Testis (tissue), 3 donors: ENCODE measurements around the gene CDH12. TPM values are rescaled to one million over a fixed set of nuclear protein-coding genes. Genes with fewer than 3 reads are reported as not detected.

Experiments used
- DNase-seq: peaks from one replicate; pipeline ENCODE4 v3.0.0-alpha.2; 2019
- H3K27ac ChIP-seq, 2 donors: fragments of 200-600 bp; sonication (generic); one replicate each; pipeline ENCODE4 v1.5.1; 2019
- H3K27me3 ChIP-seq: fragments of 200-600 bp; sonication (generic); one replicate; pipeline ENCODE4 v1.5.1; 2019
- H3K36me3 ChIP-seq: fragments of 200-600 bp; sonication (generic); one replicate; pipeline ENCODE4 v1.5.1; 2017; ENCODE audit warnings: low read depth; ENCODE audit errors: missing control alignments
- H3K4me1 ChIP-seq: fragments of 200-600 bp; sonication (generic); one replicate; pipeline ENCODE4 v1.5.1; 2019
- H3K4me3 ChIP-seq, 2 donors: fragments of 200-600 bp; sonication (generic); one replicate each; pipeline ENCODE4 v1.5.1; 2017 to 2019
- H3K9me3 ChIP-seq: fragments of 200-600 bp; sonication (generic); one replicate; pipeline ENCODE4 v1.5.1; 2017
- CTCF ChIP-seq, 3 experiments: fragments of 450-650 bp in 2 of 3; fragments of 200-600 bp in 1 of 3; sonication (generic) in 1 of 3; IDR thresholded peaks; one replicate each; pipeline ENCODE4 v1.5.1; 2016 to 2019; ENCODE audit warnings: antibody characterized with exemption in 3 of 3, mild to moderate bottlenecking in 2 of 3, moderate library complexity in 1 of 3
- POLR2A ChIP-seq: fragments of 450-650 bp; IDR thresholded peaks from one replicate; pipeline ENCODE4 v1.6.1; 2017; ENCODE audit warnings: antibody characterized with exemption, mild to moderate bottlenecking, moderate library complexity
- WGBS, 2 donors: methylation state at CpG; one replicate each; pipeline ENCODE4 v1.1.5; 2018; 5-methylcytosine and 5-hydroxymethylcytosine counted together
- intact Hi-C: fragments of 100-400 bp; cut with DNase I; formaldehyde crosslinking; loops from one replicate; pipeline ENCODE4 v1.15.1; 2023; ENCODE audit warnings: low total_unique reads
- polyA plus RNA-seq: library from polyadenylated mRNA; stranded (reverse); fragments of 350-450 nt; fragmentation: Illumina TruSeq; extraction: RNeasy Lipid Tissue Mini Kit (QIAGEN cat#74804); gene quantifications from one replicate; pipeline ENCODE4 v1.2.3, GENCODE V29; 2014; ENCODE audit warnings: low read depth, low replicate concordance; ENCODE audit not compliant: insufficient read depth
- total RNA-seq, 2 donors: library from RNA; depleted of rRNA; stranded (reverse); fragments of >200 nt; gene quantifications; one replicate each; pipeline ENCODE4 v1.2.3, GENCODE V29; 2016

CDH12 gene
- total and polyA plus RNA-seq, 3 donors from 2014 or later = 0.87 to 2.3 (median 2.3) TPM

GRCh38 chr5:21774281-21774680 lies 1078.9 kb downstream of the CDH12 start:
- Histone ChIP-seq H3K36me3 (no peaks in the 10 kb centered on the region), H3K4me1 (no peaks in the 10 kb centered on the region), H3K27ac (no peak overlapping the region), H3K4me3 (no peak overlapping the region), H3K9me3 (no peaks in the 10 kb centered on the region), H3K27me3 (no peaks in the 10 kb centered on the region)
- no peak for DNase-seq
- intact Hi-C loops = no loop called here
- WGBS, 2 donors = 94 to 97% methylated on average over 2 of the region's 2 CpGs
- no peak for TF ChIP-seq POLR2A
- no peak for TF ChIP-seq CTCF (IDR thresholded peaks at IDR 0.05)

GRCh38 chr5:21773456-21773855 lies 1079.7 kb downstream of the CDH12 start:
- no peaks in the 10 kb centered on the region for H3K36me3 ChIP-seq
- H3K4me1 ChIP-seq = no peaks in the 10 kb centered on the region
- no peak overlapping the region for H3K27ac ChIP-seq
- H3K27me3 ChIP-seq = no peaks in the 10 kb centered on the region
- 83 to 89% methylated on average over 3 of the region's 3 CpGs for WGBS, 2 donors
- H3K4me3 ChIP-seq = no peak overlapping the region
- DNase-seq = no peak
- TF ChIP-seq POLR2A = no peak
- no peak for TF ChIP-seq CTCF (IDR thresholded peaks at IDR 0.05)
- no peaks in the 10 kb centered on the region for H3K9me3 ChIP-seq
- intact Hi-C loops = no loop called here

- Histone ChIP-seq H3K36me3 (no peaks in the 10 kb centered on the region), H3K4me3 (no peak overlapping the region), H3K4me1 (no peaks in the 10 kb centered on the region), H3K9me3 (no peaks in the 10 kb centered on the region), H3K27ac (no peak overlapping the region), H3K27me3 (no peaks in the 10 kb centered on the region)
- DNase-seq = no peak
- intact Hi-C loops = no loop called here
- TF ChIP-seq CTCF (IDR thresholded peaks at IDR 0.05) (no peak), POLR2A (no peak)
- 34 to 45% methylated on average over 1 of the region's 1 CpG for WGBS, 2 donors
Measured at GRCh38 chr5:21765406-21765805, 1087.7 kb downstream of the CDH12 start.

GRCh38 chr5:21739096-21739495 lies 1114.0 kb downstream of the CDH12 start:
- no peaks in the 10 kb centered on the region for H3K9me3 ChIP-seq
- intact Hi-C loops = no loop called here
- no peak overlapping the region for H3K4me3 ChIP-seq
- H3K4me1 ChIP-seq = no peaks in the 10 kb centered on the region
- no peaks in the 10 kb centered on the region for H3K27me3 ChIP-seq
- DNase-seq = no peak
- TF ChIP-seq CTCF (IDR thresholded peaks at IDR 0.05) (no peak), POLR2A (no peak)
- no peaks in the 10 kb centered on the region for H3K36me3 ChIP-seq
- no peak overlapping the region for H3K27ac ChIP-seq

GRCh38 chr5:21723500-21723899 lies 1129.6 kb downstream of the CDH12 start:
- H3K4me3 ChIP-seq = no peak overlapping the region
- H3K9me3 ChIP-seq = no peaks in the 10 kb centered on the region
- no peaks in the 10 kb centered on the region for H3K4me1 ChIP-seq
- TF ChIP-seq CTCF (IDR thresholded peaks at IDR 0.05) = no peak
- no peak for TF ChIP-seq POLR2A
- H3K36me3 ChIP-seq = no peaks in the 10 kb centered on the region
- no peak overlapping the region for H3K27ac ChIP-seq
- no peaks in the 10 kb centered on the region for H3K27me3 ChIP-seq
- intact Hi-C loops = no loop called here
- 48 to 79% methylated on average over 2 of the region's 2 CpGs for WGBS, 2 donors
- no peak for DNase-seq
